SK-N-MC (cell line): ENCODE results near the gene DENND6B.

ENCODE experiments used
- DNase-seq: peaks from one replicate; pipeline ENCODE4 v3.0.0-alpha.2; 2011; ENCODE audit warnings: low read depth, low spot score
- H3K27ac ChIP-seq: fragments of 200-600 bp; sonication (generic); 2 replicates; pipeline ENCODE4 v1.5.1; 2016; ENCODE audit warnings: mixed run types
- H3K36me3 ChIP-seq: fragments of 200-600 bp; sonication (generic); 2 replicates; pipeline ENCODE4 v1.6.1; 2017; ENCODE audit warnings: antibody characterized with exemption, low read length, mixed read lengths; ENCODE audit not compliant: insufficient read depth
- H3K4me3 ChIP-seq: fragments of 200-600 bp; sonication (generic); 2 replicates; pipeline ENCODE4 v1.5.1; 2016
- H3K9ac ChIP-seq: fragments of 200-600 bp; sonication (generic); 2 replicates; pipeline ENCODE4 v1.8.0; 2017; ENCODE audit warnings: mixed run types, mixed read lengths; ENCODE audit not compliant: insufficient read length
- H3K9me3 ChIP-seq: fragments of 200-600 bp; sonication (generic); 2 replicates; pipeline ENCODE4 v1.6.1; 2017; ENCODE audit warnings: low read depth, mild to moderate bottlenecking, antibody characterized with exemption, low read length, moderate library complexity, mixed read lengths
- EZH2 ChIP-seq: fragments of 200-600 bp; sonication (generic); IDR thresholded peaks from one replicate; pipeline ENCODE4 v1.6.1; 2017; ENCODE audit warnings: antibody characterized with exemption
- FOXP2 ChIP-seq: optimal IDR thresholded peaks from 2 replicates; pipeline ENCODE3; 2011; ENCODE audit warnings: mild to moderate bottlenecking, moderate library complexity; ENCODE audit not compliant: insufficient read depth; ENCODE audit errors: extremely low read length, control extremely low read depth
- POLR2AphosphoS5 ChIP-seq: IDR thresholded peaks from 2 replicates; pipeline ENCODE4 v1.6.1; 2012; ENCODE audit warnings: mild to moderate bottlenecking, low read depth, low read length, borderline replicate concordance

Gene DENND6B

DNA sequence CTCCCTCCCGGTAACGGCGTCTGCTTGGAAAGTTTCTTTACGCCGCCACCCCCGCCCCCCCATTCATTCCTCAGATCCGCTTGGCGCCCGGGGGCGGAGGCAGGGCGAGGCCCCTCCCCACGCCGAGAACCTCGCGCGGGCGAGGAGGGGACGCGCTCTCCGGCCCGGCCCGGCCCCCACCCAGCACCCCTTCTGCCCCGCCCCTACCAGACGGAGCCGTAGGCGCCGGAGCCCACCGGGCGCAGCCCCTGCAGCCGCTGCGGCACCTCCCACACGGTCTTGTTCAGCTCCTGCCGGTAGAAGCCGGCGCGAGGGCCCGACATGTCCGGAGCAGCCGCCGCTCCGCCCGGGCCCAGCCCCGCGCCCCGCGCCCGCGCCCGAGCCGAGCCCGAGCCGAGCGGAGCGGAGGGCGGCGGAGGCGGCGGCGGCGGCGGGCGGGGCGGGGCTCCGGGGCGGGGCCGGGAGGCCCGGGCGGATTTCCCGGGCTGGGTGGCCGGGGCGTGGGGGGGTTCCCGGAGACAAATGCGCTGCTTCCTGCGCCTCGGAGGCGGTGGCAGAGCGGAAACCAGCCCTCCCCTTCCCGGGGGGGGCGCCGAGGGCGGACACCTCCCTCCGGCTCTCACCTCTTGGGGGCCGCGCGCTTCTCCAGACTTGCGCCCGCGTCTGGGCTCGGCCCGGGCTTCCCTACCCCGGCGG, 56.7 kb downstream of the DENND6B start, which contains the start of gene MAPK11:
Gene MAPK11 (minus strand): TSS at position 411 of the 696 bp plus-strand sequence. CDS start 88 bp downstream, at position 323.
- peak within 1 kb of the TSS; percentile 4; the same call in 1 of the 2 replicates for H3K27ac ChIP-seq
- peaks cover 3% of the 10 kb centered on the region; the same call in 1 of the 2 replicates for H3K36me3 ChIP-seq
- peak within 1 kb of the TSS; percentile 49 for H3K9ac ChIP-seq
- peak within 1 kb of the TSS; percentile 81 for H3K4me3 ChIP-seq
- DNase-seq: no peak
- TF ChIP-seq POLR2AphosphoS5 (no peak), FOXP2 (no peak)
- no peaks in the 10 kb centered on the region for H3K9me3 ChIP-seq

DNA sequence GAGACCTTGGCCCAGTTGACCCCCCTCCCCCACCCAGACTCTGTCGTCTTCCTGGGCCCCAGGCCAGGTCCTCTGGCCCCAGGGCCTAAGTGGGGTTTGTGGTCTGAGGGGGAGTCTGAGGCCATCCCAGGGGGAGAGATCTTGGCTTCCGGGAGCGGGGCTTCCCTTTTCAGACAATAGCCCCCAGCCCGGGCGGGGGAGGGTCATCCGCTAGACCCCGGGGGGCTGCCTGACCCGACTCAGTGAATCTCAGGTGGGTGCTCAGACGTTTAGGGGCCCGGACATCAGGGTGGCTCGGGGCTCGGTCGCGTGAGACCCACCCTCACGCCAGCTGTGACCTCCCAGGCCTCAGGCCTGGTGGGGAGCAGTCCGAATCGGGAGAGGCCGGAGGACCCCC, 57.2 kb downstream of the DENND6B start:
- no peaks in the 10 kb centered on the region for H3K36me3 ChIP-seq
- H3K9ac ChIP-seq: no peak overlapping the region
- TF ChIP-seq EZH2 (no peak), FOXP2 (no peak), POLR2AphosphoS5 (no peak)
- peak overlapping the region; percentile 76 for H3K4me3 ChIP-seq
- H3K27ac ChIP-seq: no peak overlapping the region
- H3K9me3 ChIP-seq: no peaks in the 10 kb centered on the region
- no peak for DNase-seq

DNA sequence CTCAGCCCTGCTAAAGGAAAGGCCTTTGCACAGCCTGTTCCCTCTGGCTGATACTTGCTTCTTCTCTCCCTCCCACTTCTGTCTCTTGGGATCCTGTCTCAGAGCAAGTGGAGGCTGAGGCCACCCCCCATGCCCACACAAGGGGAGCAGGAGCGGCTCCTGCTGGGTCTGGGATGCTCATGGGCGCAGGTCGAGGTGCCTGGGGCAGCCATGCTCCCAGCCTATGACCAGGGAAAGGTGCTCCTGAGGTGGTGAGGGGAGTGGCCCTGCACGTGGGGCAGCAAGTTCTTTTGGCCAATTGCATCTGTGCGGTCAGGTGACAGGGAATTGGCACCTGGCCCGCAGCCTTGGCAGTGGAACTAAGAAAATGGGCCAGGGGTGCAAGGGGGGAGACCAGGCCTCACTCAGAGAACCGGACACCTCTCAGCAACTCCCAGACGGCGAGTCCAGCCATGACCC, 58.1 kb downstream of the DENND6B start:
- TF ChIP-seq POLR2AphosphoS5: no peak
- TF ChIP-seq EZH2: no peak
- TF ChIP-seq FOXP2: no peak
- Histone ChIP-seq H3K36me3 (no peaks in the 10 kb centered on the region), H3K9ac (no peak overlapping the region), H3K27ac (no peak overlapping the region), H3K4me3 (no peak overlapping the region), H3K9me3 (no peaks in the 10 kb centered on the region)
- no peak for DNase-seq

DNA sequence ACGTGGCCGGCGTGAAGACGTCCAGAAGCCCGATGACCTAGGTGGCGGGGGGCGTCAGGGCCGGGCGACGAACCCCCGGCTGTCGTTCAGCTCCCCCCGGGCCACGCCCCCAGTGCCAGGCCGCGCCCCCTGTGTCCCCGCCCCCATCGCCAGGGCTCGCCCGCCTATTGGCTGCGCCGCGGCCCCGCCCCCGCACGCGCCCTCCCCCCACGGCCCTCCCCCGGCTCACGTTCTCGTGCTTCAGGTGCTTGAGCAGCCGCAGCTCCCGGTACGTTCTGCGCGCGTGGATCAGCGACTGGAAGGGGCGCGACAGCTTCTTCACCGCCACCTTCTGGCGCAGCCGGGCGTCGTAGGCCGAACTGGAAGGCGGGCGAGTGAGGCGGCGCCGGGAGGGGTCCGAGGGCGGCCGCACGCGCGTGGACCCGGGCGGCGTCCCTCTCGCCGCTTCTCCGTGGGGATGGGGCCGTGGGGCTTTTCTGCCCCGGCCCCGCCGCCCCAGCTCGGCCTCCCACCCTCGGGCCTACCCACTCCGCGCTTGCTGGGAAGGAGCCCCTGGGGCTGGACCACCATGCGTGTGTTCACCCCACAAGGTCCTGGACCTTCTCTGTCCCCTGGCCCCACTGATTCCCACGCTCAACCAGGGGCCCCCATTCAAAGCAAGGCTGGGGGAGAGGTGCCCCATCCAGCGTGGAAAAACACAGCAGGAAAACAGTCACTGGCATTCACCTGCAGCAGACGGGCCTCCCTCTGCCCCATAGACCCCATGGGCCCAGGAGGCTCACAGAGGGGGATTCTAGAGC, 59.0 kb downstream of the DENND6B start:
- Histone ChIP-seq H3K36me3 (no peaks in the 10 kb centered on the region), H3K4me3 (peak overlapping the region; percentile 70), H3K9ac (no peak overlapping the region), H3K27ac (no peak overlapping the region), H3K9me3 (no peaks in the 10 kb centered on the region)
- no peak for TF ChIP-seq FOXP2
- TF ChIP-seq POLR2AphosphoS5: no peak
- no peak for TF ChIP-seq EZH2
- DNase-seq: no peak

DNA sequence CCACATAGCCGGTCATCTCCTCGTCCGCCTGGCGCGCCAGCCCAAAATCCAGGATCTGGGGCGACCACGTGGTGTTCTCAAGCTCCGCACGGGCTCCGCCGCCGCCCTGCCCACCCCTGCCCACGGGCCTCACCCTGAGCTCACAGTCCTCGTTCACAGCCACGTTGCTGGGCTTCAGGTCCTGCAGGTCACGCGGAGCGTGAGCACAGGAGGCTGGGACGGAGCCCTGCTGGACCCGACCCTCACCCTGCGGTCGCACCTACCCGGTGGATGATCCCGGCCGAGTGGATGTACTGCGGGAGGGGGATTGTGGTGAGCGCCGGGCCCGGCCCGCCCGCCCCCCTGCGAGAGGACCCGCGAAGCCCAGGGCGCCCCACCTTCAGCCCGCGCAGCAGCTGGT, 59.8 kb downstream of the DENND6B start:
- no peak overlapping the region for H3K27ac ChIP-seq
- no peaks in the 10 kb centered on the region for H3K36me3 ChIP-seq
- no peak overlapping the region for H3K4me3 ChIP-seq
- no peak for DNase-seq
- H3K9ac ChIP-seq: no peak overlapping the region
- no peaks in the 10 kb centered on the region for H3K9me3 ChIP-seq
- TF ChIP-seq FOXP2 (no peak), POLR2AphosphoS5 (no peak), EZH2 (no peak)

DNA sequence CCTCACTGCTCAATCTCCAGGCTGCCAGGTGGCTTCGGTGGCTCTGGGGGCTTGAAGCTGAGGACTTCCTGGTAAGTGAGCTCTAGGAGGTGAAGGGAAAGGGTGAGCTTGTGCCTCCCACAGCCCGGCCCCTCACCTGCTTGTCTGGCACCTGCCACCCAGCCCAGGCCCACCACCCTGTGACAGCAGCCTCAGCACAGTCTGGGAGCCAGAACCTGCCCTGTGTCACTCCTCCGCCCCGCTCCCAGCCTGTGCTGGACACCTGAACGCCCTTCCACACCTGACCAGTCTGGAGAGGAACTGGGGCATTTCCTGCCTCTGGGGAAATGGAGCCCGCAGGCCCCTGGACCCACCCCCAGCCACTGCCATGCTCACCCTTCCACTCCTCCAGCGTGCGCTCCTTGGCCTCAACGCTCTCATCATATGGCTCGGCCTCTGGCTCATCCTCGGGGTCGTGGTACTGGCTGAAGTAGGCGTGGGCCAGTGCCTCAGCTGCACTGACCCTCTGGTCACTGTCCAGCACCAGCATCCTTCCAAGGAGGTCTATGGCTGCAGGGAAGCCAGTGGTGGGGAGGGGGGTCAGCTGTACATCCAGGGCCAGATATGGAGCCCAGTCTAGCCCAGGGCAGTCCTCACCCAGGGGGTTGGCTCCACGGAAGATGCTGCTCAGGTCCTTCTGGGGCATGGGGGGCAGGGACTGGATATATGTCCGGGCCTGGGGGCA, 61.7 kb downstream of the DENND6B start:
- no peaks in the 10 kb centered on the region for H3K36me3 ChIP-seq
- no peak overlapping the region for H3K9ac ChIP-seq
- H3K4me3 ChIP-seq: no peak overlapping the region
- no peaks in the 10 kb centered on the region for H3K9me3 ChIP-seq
- no peak overlapping the region for H3K27ac ChIP-seq
- DNase-seq: no peak
- TF ChIP-seq POLR2AphosphoS5 (no peak), EZH2 (no peak), FOXP2 (no peak)

DNA sequence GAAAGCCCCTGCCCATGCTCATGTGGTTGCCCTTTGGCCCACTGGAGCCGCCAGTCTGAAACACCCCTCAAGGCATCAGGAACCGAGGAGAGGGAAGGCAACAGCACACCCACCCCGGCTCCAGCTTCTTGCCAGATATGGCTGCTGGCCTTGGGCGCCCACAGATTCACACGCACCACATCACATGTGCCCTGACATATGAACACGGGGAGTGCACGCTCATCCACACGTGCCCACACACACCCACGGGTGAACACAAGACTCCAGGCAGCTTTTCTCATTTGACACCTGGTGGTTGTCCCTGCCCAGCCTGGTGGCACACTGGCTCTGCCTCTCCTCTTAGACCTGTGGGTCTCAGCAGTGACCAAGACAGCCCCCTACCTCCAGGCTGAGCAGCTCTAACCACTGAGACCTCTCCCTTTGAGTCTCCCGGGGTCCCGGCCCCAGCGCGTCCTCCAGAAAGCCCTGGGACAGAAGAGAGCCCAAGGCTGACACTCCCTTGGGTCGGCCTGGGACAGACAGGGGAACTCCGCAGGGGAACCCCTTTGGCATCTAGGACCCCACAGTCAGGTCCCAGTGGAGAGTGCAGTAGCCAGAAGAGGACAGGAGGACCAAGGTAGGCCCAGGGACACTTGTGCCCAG, 62.6 kb downstream of the DENND6B start:
- Histone ChIP-seq H3K9me3 (no peaks in the 10 kb centered on the region), H3K9ac (no peak overlapping the region), H3K27ac (no peak overlapping the region), H3K36me3 (no peaks in the 10 kb centered on the region), H3K4me3 (no peak overlapping the region)
- DNase-seq: no peak
- TF ChIP-seq FOXP2 (no peak), EZH2 (no peak), POLR2AphosphoS5 (no peak)
